C4-2B (cell line): Measurements from ENCODE around the gene ACTL8.

Experiments used
- ZFX ChIP-seq: fragments of 450-650 bp; IDR thresholded peaks from 2 replicates; pipeline ENCODE4 v1.6.1; 2017
- TF ChIP-seq, protein P1 (sequence below): fragments of 450-650 bp; conservative IDR thresholded peaks from 2 replicates; pipeline ENCODE4 v1.5.1; 2017; ENCODE audit warnings: mild to moderate bottlenecking

DNA sequence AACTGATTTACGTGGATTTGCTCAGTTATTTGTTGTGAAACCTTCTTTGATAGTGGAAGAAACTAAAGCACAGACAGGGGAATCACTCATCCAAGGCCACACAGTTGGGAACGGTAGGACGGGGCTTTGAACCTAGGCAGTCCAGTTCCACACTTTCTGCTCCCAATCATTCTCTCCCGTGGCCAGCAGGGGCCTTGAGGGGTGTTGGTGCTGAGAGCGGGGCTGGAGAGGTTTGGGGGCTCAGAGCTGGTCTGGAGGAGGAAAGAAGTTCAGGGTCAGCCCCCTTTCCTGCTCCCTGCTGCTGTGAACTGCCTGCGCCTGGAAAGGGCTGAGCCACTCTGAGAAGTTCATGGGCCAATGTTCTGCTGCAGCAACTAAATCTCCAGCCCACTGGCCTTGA lies 31.4 kb upstream of the ACTL8 start:
- TF ChIP-seq, protein P1, sequence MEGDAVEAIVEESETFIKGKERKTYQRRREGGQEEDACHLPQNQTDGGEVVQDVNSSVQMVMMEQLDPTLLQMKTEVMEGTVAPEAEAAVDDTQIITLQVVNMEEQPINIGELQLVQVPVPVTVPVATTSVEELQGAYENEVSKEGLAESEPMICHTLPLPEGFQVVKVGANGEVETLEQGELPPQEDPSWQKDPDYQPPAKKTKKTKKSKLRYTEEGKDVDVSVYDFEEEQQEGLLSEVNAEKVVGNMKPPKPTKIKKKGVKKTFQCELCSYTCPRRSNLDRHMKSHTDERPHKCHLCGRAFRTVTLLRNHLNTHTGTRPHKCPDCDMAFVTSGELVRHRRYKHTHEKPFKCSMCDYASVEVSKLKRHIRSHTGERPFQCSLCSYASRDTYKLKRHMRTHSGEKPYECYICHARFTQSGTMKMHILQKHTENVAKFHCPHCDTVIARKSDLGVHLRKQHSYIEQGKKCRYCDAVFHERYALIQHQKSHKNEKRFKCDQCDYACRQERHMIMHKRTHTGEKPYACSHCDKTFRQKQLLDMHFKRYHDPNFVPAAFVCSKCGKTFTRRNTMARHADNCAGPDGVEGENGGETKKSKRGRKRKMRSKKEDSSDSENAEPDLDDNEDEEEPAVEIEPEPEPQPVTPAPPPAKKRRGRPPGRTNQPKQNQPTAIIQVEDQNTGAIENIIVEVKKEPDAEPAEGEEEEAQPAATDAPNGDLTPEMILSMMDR = no peak; the same call in 1 of the 2 replicates
- no peak for TF ChIP-seq ZFX
